T47D (cell line): ENCODE measurements around the gene HS6ST1.

Experiments
- DNase-seq, 2 experiments: peaks; one replicate each; pipeline versions ENCODE4 v3.0.0 to v3.0.0-alpha.2; 2011 to 2012; ENCODE audit warnings: low read depth in 1 of 2, low spot score in 1 of 2
- JUND ChIP-seq: IDR thresholded peaks from 2 replicates; pipeline ENCODE4 v1.6.1; 2012; ENCODE audit warnings: low read depth
- in situ Hi-C: cut with HindIII; loops from 2 replicates; pipeline ENCODE4 v1.10.0; 2016; ENCODE audit warnings: low sequenced_read_pairs, low pct_unique_long_range_greater_than_20kb

HS6ST1 gene, protein sequence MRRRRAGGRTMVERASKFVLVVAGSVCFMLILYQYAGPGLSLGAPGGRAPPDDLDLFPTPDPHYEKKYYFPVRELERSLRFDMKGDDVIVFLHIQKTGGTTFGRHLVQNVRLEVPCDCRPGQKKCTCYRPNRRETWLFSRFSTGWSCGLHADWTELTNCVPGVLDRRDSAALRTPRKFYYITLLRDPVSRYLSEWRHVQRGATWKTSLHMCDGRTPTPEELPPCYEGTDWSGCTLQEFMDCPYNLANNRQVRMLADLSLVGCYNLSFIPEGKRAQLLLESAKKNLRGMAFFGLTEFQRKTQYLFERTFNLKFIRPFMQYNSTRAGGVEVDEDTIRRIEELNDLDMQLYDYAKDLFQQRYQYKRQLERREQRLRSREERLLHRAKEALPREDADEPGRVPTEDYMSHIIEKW

DNA sequence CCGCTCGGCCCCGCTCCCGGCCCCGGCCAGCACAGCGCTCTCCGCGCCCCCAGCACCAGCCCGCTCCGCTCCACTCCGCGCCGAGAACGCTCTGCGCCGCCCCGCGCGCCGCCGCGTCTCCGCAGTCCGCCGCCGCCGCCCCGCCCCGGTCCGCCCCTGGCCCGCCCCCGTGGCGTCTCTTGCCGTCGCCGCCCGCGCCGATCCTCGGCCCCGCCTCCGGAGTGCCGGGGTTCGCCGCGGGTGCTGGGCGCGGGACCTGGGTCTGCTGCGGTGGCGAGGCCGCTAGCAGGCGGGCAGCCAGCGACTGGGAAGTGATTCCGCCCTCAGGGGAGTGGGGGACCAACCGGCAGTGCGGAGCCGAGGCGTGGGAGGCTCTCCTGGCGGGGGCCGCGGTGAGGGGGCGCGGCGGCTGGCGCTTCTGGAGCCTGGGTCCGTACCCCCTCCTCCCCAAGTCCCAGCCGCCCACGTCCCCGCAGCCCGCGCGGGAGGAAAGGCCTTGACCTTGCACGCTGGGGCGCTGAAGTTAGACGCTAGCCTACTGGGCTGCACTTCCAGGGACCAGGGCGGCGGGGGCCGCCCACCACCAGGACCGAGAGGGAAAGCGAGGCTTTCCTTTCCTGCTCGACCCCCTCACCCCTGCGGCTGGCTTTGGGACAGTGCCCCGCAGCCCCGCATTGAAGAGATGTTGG is at the start of gene HS6ST1:
Gene HS6ST1, minus strand, starts transcription at position 93 of the 689 bp plus-strand sequence. CDS start 305 bp downstream, outside the sequence.
- in situ Hi-C loops, result no loop called here
- TF ChIP-seq JUND, result no peak
- DNase-seq, result peak; percentile 78 to 83

DNA sequence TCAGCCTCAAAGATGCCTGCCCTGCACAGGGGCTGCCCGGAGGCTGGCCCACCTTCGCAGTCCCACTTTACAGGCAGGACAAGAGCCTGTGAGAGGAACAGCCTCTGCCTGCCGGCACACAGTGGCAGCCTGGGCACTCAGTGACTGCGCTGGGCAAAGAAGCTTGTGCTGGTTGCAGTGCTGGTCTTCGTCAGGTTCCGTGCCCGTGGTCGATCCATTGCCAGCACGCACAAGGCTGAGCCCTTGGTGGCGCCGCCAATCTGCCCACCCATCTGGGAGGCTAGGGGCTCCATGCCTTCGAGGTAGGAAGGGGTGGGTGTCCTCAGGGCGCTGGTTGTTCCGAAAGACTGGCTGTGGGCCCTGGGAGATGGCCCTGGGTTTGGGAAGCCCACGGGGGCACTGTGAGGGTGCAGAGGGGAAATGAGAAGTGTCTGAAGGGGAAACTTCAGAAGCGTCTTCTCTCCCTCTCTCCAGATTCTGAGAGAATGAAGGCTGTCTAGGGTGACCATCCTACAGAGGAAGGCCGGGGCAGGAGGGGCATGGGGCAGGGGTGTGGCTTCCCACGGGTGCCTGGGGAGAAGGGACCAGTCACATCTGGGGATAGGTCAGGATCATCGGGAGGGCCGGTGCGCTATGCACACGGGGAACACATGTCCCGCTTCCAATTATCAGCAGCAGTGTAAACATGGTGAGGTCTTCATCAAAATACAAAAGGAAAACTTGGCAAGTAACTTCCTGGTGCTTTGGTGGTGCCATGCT is 49.1 kb upstream of the HS6ST1 start:
- no peak for TF ChIP-seq JUND
- in situ Hi-C loops, result no loop called here
- DNase-seq, result no peak

DNA sequence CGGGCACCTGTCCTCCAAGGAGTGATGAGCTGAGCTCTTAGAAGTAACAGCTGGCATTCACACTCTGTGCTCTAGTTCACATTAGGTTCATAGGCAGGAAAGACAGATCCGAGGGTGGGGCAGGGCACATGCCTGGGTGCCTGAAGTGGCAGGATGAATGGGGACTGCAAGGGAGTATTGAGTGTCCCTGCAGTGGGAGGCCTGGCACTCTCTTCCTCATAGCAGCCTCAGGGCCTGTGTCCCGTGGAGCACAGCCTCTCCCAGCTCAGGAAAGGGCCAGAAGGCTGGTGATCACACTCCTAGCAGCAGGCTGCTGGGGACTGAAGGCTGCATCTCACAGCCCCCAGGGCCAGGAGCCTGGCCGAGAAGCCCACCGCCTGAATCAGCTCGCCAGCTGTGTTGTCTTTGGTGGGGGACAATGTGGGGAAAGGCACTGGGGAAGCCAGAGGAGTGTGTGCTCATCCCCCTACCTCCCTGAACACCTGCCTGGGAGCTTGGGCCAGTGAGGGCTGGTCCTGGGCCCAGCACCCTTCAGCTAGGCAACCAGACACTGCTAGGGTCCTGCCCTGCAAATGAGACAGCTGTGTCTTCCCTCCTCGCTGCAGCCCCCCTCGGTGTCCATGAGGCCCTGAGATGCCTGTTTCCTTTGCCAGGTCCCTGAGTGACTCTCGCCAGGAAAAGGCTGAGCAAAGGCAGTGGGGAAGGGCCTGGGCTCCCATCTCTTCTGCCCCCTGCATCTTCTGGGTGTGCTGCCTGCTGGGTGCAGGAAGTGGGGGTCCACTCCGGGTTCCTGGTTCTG is 48.2 kb upstream of the HS6ST1 start:
- in situ Hi-C loops, result no loop called here
- no peak for DNase-seq
- no peak for TF ChIP-seq JUND

DNA sequence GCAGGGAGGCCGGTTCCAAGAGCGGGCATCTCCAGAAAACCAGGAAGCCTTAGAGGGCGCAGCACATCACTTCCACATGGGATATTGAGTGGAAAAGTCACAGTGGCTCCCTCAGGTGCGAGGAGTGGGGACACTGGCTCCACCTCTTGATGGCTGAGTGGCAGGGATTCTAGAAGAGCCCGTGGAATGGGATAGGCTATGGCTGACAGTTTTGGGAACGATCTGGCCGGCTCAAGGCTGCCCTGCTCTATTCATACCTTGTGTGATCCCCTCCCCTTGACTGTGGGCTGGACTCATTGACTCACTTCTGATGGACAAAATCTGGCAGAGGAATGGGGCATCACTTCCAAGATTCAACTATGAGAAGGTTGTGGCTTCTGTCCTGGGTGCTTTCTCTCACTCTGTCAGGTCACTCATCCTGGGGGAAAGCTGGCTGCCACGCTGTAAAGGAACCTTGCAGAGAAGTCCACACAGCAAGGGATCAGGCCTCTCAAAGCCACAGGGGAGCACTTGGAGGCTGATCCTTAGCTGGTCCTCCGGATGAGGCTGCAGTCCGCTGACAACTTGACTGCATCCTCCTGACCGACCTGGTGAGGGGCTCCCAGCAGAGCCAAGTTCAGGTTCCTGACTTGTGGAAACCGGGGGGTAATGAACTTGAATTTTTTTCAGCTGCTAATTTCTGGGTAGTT is 46.7 kb upstream of the HS6ST1 start:
- in situ Hi-C loops, result no loop called here
- no peak for DNase-seq
- no peak for TF ChIP-seq JUND

DNA sequence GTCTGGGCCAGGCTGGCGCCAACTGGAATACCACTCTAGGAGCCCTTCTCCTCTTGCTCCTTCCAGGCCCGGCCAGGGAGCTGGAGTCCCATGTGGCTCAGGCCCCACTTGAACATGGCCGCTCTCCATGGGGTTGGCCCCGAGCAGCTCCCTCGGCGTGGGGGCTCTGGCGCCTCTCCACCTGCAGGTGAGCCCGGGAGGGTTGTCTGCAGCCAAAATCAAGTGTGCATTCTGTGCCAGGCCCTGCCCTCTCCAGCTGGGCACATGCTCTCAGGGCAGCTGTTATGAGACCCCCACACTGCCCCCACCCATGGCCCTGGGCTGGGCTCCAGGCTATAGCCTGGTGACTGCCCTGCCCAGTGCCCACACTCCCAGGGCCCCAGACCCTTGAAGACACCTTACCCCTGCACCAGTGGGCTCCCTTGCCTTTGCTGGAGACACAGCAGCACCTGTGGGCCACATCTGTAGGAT is 45.8 kb upstream of the HS6ST1 start:
- no peak for TF ChIP-seq JUND
- in situ Hi-C loops, result no loop called here
- DNase-seq, result no peak

DNA sequence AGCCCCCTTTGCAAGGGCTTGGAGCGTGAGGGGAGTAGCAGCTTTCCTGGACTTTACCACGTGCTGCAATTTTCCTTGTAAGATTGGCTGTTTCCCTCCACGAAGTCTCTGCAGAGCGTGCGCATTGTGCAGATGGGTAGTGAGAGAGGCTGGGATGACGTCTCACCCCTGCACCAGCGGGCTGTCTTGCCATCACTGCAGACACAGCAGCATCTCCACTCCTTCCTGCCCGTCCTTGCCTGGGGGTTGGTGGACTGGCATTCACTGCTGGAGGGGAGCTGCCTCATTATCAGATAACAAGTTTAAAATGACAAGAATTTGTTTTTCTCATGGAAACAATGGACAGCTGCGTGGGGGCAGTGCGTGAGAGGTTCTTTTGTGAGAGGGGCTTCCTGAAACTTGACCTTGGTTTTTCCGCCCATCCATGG is 45.3 kb upstream of the HS6ST1 start:
- DNase-seq, result no peak
- TF ChIP-seq JUND, result no peak
- in situ Hi-C loops, result no loop called here

DNA sequence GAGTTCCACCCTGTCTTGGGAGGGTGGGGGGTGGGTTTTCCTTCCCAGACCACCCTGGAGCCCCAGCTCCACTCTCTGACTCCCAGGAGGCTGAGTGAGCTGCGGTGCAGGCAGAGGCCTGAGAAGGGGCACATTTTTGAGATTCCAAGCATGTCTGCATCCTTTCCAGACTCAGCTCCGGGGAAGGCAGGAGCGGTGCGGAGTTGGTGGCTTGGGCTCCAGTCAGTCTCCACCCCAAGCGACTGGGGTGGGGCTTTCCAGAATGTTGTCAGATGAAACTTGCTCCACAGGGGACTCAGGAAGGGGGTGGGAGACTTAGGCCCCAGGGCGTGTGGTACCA is 44.2 kb upstream of the HS6ST1 start:
- in situ Hi-C loops, result no loop called here
- TF ChIP-seq JUND, result no peak
- peak in 1 of 2 experiments; percentile 58 for DNase-seq

DNA sequence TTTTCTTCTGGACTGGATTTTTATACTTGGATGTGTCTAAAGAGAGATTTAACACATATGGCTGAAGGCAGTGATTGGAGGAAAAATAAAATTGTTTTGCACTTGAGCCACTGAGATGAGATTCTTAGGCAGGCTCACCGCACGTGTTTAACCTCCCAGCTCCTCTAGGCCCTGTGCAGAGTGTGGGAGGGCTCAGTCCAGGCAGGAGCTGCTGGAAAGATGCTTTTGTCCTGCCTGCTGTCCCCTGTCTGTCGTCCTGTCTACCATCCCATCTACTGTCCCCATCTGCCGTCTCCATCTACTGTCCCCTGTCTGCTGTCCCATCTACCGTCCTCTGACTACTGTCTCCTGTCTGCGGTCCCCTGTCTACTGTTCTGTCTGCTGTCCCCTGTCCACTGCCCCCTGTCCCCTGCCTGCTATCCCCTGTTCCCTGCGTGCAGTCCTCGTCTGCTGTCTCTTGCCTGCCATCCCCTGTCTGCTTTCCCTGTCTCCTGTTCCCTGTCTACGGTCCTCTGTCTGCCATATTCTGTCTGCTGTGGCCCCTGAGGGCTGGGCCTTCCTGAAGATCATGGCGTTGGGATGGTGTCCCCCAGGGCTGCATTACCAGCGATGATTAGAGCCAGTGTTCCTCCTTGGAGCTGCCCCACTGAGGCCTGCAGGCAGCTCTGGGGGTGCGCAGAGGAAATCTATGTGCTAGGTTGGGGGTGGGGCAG is 43.7 kb upstream of the HS6ST1 start:
- TF ChIP-seq JUND, result no peak
- no peak for DNase-seq
- in situ Hi-C loops, result no loop called here

DNA sequence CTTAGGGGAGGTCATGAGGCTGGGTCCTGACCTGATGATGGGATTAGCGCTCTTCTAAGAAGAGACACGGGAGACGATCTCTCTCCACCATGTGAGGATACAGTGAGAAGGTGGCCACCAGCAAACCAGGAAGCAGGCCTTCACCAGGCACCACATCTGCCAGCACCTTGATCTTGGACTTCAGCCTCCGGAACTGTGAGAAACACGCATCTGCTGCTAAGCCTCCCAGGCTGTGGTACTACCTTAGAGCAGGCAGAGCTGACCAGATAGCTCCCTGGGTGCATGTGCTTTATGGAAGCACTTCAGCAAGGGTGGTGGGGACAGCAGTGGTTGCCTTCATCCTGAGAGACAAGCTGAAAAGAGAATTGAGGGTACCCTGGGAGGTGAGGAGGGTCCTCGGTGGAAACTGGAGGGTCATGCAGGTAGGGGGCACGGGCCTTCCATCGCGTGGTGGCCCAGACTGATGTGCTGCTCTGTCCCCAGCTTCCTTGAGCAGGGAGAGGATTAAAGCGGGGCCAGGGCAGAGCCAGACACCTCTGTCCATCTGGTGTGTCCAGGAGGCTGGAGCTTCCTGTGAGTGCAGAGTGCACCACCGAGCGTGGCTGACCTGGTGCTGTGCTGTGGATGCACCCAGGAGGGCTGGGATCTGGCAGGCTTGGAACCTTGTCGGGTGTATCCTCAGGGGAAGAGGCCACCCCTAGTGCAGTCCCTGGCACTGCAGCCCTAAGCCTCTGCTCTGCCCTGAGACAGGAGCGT is 42.9 kb upstream of the HS6ST1 start:
- DNase-seq, result no peak
- in situ Hi-C loops, result no loop called here
- no peak for TF ChIP-seq JUND

DNA sequence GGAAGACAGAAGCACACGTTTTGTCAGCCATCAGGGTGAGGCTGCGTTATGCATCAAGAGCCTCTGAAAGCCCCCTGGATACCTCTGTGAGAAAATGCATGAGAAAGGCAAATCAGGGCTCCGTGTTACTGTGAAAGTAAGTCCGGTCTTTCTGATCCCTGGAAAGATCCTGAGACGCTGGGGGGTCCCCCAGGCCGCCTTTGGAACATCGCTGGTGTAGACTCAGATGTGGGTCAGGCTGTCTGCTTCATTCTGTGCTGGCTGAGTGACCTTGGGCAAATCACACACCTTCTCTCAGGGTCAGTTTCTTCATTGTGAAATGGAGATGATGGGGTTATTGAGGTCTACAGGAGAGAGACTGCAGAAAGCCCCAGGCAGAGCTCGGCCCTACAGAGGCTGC is 42.0 kb upstream of the HS6ST1 start:
- in situ Hi-C loops, result no loop called here
- no peak for DNase-seq
- TF ChIP-seq JUND, result no peak
